HFFc6 (cell line): ENCODE data around the gene GLI1. TPM values are rescaled to one million over a fixed set of nuclear protein-coding genes. Genes with fewer than 3 reads are reported as not detected.

ENCODE experiments used
- DNase-seq: peaks from one replicate; pipeline ENCODE4 v3.0.0-alpha.2; 2018
- H3K27ac Mint-ChIP-seq: 2 replicates; pipeline ENCODE4 v1.8.0; 2020; ENCODE audit warnings: mild to moderate bottlenecking, mixed read lengths
- H3K27me3 Mint-ChIP-seq: 2 replicates; pipeline ENCODE4 v1.8.0; 2021; ENCODE audit warnings: mild to moderate bottlenecking, moderate library complexity, mixed read lengths; ENCODE audit not compliant: insufficient read depth
- H3K36me3 Mint-ChIP-seq: 2 replicates; pipeline ENCODE4 v1.8.0; 2021; ENCODE audit warnings: low read depth, mixed read lengths
- H3K4me1 Mint-ChIP-seq: 2 replicates; pipeline ENCODE4 v1.8.0; 2020; ENCODE audit warnings: low read depth, mixed read lengths
- H3K4me3 Mint-ChIP-seq: 2 replicates; pipeline ENCODE4 v1.8.0; 2020; ENCODE audit warnings: mild to moderate bottlenecking, moderate library complexity, mixed read lengths
- H3K9me3 Mint-ChIP-seq: 2 replicates; pipeline ENCODE4 v1.8.0; 2020; ENCODE audit warnings: mild to moderate bottlenecking, mixed read lengths
- total RNA-seq, 6 experiments: library from RNA; stranded (reverse); fragmentation: NEBNext Ultra II Directional; extraction: Animal tissue kit (Norgen Biotek cat#: 25700); gene quantifications; 2 replicates in 1 of 6; 3 replicates in 5 of 6; pipeline ENCODE4 v1.2.3, GENCODE V29; 2021
- TF ChIP-seq, protein P1 (sequence below): fragments of 200-600 bp; sonication (generic); IDR thresholded peaks from 2 replicates; pipeline ENCODE4 v1.5.0; 2021; ENCODE audit warnings: antibody characterized with exemption, mild to moderate bottlenecking

The GLI1 gene
- total RNA-seq, 6 experiments from 2014 or later, result 3.9 to 5.8 (median 4.6) TPM

DNA sequence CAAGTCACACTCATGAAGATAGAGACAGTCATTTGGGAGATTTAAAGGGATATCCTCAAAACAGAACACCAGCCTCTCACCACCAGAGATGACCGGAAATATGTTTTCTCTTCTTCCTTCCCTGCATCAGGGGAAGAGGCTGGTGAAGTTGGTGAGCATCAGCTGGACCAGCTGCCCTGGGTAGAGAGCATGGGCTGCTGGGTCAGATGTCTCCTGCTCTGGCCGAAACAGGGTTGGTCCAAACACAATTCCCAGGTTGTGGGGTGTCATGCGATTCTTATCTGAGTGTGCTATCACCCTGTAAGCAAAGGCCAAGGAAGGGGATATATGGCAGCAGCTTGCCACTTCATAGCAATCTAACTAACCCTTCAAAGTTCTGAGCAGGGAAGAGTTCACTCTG, 12.8 kb downstream of the GLI1 start:
- Mint-ChIP-seq H3K4me3 (no peak overlapping the region), H3K27ac (no peak overlapping the region), H3K4me1 (peaks cover 3% of the 10 kb centered on the region; the same call in 1 of the 2 replicates), H3K27me3 (peaks cover 47% of the 10 kb centered on the region), H3K9me3 (no peaks in the 10 kb centered on the region), H3K36me3 (no peaks in the 10 kb centered on the region; the same call in 1 of the 2 replicates)
- TF ChIP-seq, protein P1, sequence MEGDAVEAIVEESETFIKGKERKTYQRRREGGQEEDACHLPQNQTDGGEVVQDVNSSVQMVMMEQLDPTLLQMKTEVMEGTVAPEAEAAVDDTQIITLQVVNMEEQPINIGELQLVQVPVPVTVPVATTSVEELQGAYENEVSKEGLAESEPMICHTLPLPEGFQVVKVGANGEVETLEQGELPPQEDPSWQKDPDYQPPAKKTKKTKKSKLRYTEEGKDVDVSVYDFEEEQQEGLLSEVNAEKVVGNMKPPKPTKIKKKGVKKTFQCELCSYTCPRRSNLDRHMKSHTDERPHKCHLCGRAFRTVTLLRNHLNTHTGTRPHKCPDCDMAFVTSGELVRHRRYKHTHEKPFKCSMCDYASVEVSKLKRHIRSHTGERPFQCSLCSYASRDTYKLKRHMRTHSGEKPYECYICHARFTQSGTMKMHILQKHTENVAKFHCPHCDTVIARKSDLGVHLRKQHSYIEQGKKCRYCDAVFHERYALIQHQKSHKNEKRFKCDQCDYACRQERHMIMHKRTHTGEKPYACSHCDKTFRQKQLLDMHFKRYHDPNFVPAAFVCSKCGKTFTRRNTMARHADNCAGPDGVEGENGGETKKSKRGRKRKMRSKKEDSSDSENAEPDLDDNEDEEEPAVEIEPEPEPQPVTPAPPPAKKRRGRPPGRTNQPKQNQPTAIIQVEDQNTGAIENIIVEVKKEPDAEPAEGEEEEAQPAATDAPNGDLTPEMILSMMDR, result no peak
- no peak for DNase-seq

DNA sequence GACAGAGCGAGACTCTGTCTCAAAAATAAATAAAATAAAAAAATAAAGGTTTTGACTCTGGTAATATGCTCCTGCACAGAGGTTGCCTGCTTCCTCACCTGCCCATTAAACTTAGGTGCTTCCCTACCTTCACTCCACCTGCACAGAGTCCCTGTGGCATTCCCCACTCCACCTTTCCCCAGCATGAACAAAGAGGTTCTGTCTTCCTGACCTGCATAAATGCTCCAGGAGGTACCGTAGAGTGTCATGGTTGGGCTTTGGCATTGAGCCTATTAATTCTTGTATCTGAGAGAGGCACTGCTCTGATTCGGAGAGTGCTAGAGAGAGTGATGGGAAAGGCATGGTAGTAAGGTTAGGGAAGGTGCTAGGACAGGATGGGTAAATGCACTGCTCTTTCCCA, 13.8 kb downstream of the GLI1 start:
- peaks cover 13% of the 10 kb centered on the region for H3K4me1 Mint-ChIP-seq
- H3K4me3 Mint-ChIP-seq, result no peak overlapping the region
- no peaks in the 10 kb centered on the region for H3K9me3 Mint-ChIP-seq
- TF ChIP-seq, protein P1, result no peak
- H3K27ac Mint-ChIP-seq, result no peak overlapping the region
- DNase-seq, result no peak
- H3K36me3 Mint-ChIP-seq, result no peaks in the 10 kb centered on the region; the same call in 1 of the 2 replicates
- peaks cover 45% of the 10 kb centered on the region for H3K27me3 Mint-ChIP-seq

DNA sequence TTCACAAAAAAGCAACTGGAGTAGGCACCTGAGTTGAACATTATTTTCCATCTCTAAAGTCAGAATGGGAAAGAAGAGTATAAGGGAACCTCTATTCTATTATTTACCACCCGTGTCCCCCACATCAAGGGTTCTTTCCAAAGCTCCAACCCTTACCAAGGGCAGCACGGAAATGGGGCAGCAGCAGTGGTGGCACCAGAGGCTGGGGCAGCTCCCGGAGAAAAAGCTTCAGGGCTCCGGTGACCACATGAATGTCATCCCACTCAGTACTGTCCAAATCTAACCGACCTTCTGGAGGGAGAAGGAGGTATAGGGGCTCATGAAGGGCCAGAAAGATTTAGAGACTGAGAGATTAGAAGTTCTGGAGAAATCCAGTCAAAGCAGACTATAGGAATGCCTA, 14.3 kb downstream of the GLI1 start:
- TF ChIP-seq, protein P1, result no peak
- H3K4me3 Mint-ChIP-seq, result no peak overlapping the region
- DNase-seq, result no peak
- H3K4me1 Mint-ChIP-seq, result peaks cover 18% of the 10 kb centered on the region
- H3K27me3 Mint-ChIP-seq, result peaks cover 46% of the 10 kb centered on the region
- H3K36me3 Mint-ChIP-seq, result no peaks in the 10 kb centered on the region; the same call in 1 of the 2 replicates
- no peaks in the 10 kb centered on the region for H3K9me3 Mint-ChIP-seq
- H3K27ac Mint-ChIP-seq, result no peak overlapping the region

DNA sequence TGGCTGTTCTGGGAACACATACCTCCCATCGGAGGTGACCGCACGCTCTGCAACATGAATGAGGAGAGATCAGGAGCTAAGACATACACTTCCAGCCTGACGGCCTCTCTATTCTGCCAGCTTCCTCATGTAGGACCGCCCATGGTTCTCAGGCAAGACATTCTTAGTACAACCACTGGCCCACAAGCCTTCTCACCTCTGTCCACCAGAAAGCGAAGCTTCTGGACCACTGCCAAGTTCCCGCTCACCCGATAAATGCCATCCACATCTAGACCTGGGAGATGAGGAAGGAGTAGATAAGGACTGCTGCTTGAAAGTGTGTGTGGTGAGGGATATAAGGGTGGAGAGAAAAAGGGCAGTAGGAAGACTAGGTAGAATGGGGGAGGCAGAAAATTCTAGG, 14.8 kb downstream of the GLI1 start:
- H3K9me3 Mint-ChIP-seq, result no peaks in the 10 kb centered on the region
- peaks cover 22% of the 10 kb centered on the region for H3K4me1 Mint-ChIP-seq
- TF ChIP-seq, protein P1, result no peak
- H3K4me3 Mint-ChIP-seq, result no peak overlapping the region
- DNase-seq, result no peak
- H3K27me3 Mint-ChIP-seq, result peaks cover 45% of the 10 kb centered on the region
- H3K36me3 Mint-ChIP-seq, result no peaks in the 10 kb centered on the region; the same call in 1 of the 2 replicates
- H3K27ac Mint-ChIP-seq, result no peak overlapping the region

DNA sequence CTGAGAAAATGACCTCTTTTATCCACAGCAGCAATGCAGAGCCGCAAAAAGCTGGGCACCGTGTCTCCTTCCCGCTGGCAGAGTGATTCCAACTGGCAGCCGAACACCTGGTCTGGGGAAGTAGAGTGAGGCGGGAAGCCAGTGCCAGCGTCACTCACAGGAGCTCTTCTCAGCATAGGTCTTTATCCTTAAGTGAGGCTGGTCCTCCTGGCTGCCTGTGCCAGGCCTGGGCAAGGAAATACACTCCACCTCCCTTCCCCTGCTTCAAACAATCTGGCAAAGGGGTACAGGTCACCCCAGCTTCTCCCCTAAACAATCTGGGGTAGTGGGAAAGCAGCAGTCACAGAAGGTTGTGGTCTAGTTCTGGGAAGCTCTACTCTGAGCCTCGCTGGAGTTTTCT, 15.3 kb downstream of the GLI1 start:
- TF ChIP-seq, protein P1, result no peak
- H3K4me3 Mint-ChIP-seq, result no peak overlapping the region
- no peak for DNase-seq
- H3K36me3 Mint-ChIP-seq, result no peaks in the 10 kb centered on the region; the same call in 1 of the 2 replicates
- H3K27me3 Mint-ChIP-seq, result peaks cover 45% of the 10 kb centered on the region
- H3K9me3 Mint-ChIP-seq, result no peaks in the 10 kb centered on the region
- no peak overlapping the region for H3K27ac Mint-ChIP-seq
- H3K4me1 Mint-ChIP-seq, result peaks cover 26% of the 10 kb centered on the region
